CD14-positive monocyte (primary cell): ENCODE results near the gene HIGD1C. TPM values are rescaled to one million over a fixed set of nuclear protein-coding genes. Genes with fewer than 3 reads are reported as not detected.
"Not testable (repeated sequence)": the region's sequence is repeated elsewhere in the genome, so short reads cannot be mapped to it uniquely, and the experiment has no call there.

ENCODE experiments used
- DNase-seq, 3 donors: peaks; one replicate each; pipeline ENCODE4 v3.0.0-alpha.2; 2011 to 2022
- H2AFZ ChIP-seq: 2 replicates; pipeline ENCODE4 v1.6.0; 2012; ENCODE audit warnings: mild to moderate bottlenecking, low read depth, low read length, inconsistent platforms; ENCODE audit not compliant: insufficient read depth, poor library complexity, severe bottlenecking
- H3K27ac ChIP-seq, 2 donors: 1 replicate in 1 of 2; 2 replicates in 1 of 2; pipeline ENCODE4 v1.5.1; 2012 to 2013; ENCODE audit warnings: low read length in 2 of 2, control low read depth in 1 of 2, inconsistent platforms in 1 of 2, low read depth in 1 of 2, mild to moderate bottlenecking in 1 of 2
- H3K27me3 ChIP-seq, 2 donors: one replicate each; pipeline versions ENCODE4 v1.6.0 to v1.6.1; 2011 to 2013; ENCODE audit warnings: low read length in 2 of 2; ENCODE audit not compliant: control insufficient read depth in 2 of 2, insufficient read depth in 2 of 2
- H3K36me3 ChIP-seq, 2 donors: replicated peaks in 1 of 2; 1 replicate in 1 of 2; 2 replicates in 1 of 2; pipeline versions ENCODE4 v1.5.1 to v1.6.1; 2012 to 2013; ENCODE audit warnings: low read length in 2 of 2, control low read depth in 1 of 2, inconsistent platforms in 1 of 2, mild to moderate bottlenecking in 1 of 2; ENCODE audit not compliant: insufficient read depth in 2 of 2, control insufficient read depth in 1 of 2
- H3K4me1 ChIP-seq, 2 donors: 1 replicate in 1 of 2; 2 replicates in 1 of 2; pipeline versions ENCODE4 v1.5.1 to v1.6.1; 2012 to 2013; ENCODE audit warnings: low read length in 2 of 2, control low read depth in 1 of 2, inconsistent platforms in 1 of 2, mild to moderate bottlenecking in 1 of 2, moderate library complexity in 1 of 2; ENCODE audit not compliant: insufficient read depth in 2 of 2, control insufficient read depth in 1 of 2
- H3K4me2 ChIP-seq: replicated peaks from 2 replicates; pipeline ENCODE3; 2012; ENCODE audit warnings: low read length, moderate library complexity, mild to moderate bottlenecking; ENCODE audit not compliant: poor library complexity, severe bottlenecking; ENCODE audit errors: extremely low read depth
- H3K4me3 ChIP-seq, 3 experiments: fragments of 200-600 bp in 1 of 3; sonication (generic) in 1 of 3; replicated peaks in 1 of 3; 1 replicate in 2 of 3; 2 replicates in 1 of 3; pipeline ENCODE4 v1.5.1; 2011 to 2013; ENCODE audit warnings: low read length in 3 of 3, mild to moderate bottlenecking in 3 of 3, control low read depth in 2 of 3, low read depth in 2 of 3, inconsistent platforms in 1 of 3, moderate library complexity in 1 of 3
- H3K79me2 ChIP-seq: 2 replicates; pipeline ENCODE4 v1.6.0; 2012; ENCODE audit warnings: mild to moderate bottlenecking, control low read depth, inconsistent platforms, low read length, moderate library complexity; ENCODE audit not compliant: insufficient read depth
- H3K9ac ChIP-seq: 2 replicates; pipeline ENCODE4 v1.6.0; 2017; ENCODE audit warnings: low read length, mild to moderate bottlenecking; ENCODE audit not compliant: insufficient read depth, poor library complexity, severe bottlenecking
- H3K9me3 ChIP-seq, 2 donors: replicated peaks in 1 of 2; 1 replicate in 1 of 2; 2 replicates in 1 of 2; pipeline versions ENCODE4 v1.5.1 to v1.6.1; 2012 to 2013; ENCODE audit warnings: low read length in 2 of 2, control low read depth in 1 of 2; ENCODE audit not compliant: control insufficient read depth in 1 of 2, insufficient read depth in 1 of 2
- H4K20me1 ChIP-seq: 2 replicates; pipeline ENCODE4 v1.6.0; 2012; ENCODE audit warnings: mild to moderate bottlenecking, low read length, control low read depth, moderate library complexity; ENCODE audit not compliant: insufficient read depth
- H3K27ac Mint-ChIP-seq, 7 donors: one replicate each; pipeline ENCODE4 v1.8.0; 2020; ENCODE audit warnings: mild to moderate bottlenecking in 7 of 7, mixed read lengths in 7 of 7, moderate library complexity in 6 of 7, inconsistent platforms in 2 of 7
- H3K27me3 Mint-ChIP-seq, 3 donors: one replicate each; pipeline ENCODE4 v1.8.0; 2021 to 2022; ENCODE audit warnings: low read depth in 3 of 3, mild to moderate bottlenecking in 3 of 3, mixed read lengths in 3 of 3, moderate library complexity in 3 of 3, inconsistent platforms in 1 of 3
- H3K36me3 Mint-ChIP-seq, 2 donors: one replicate each; pipeline ENCODE4 v1.8.0; 2020; ENCODE audit warnings: mixed read lengths in 2 of 2, inconsistent platforms in 1 of 2, mild to moderate bottlenecking in 1 of 2
- H3K4me1 Mint-ChIP-seq: one replicate; pipeline ENCODE4 v1.8.0; 2020; ENCODE audit warnings: mild to moderate bottlenecking, mixed read lengths
- H3K4me3 Mint-ChIP-seq, 2 donors: one replicate each; pipeline ENCODE4 v1.8.0; 2020; ENCODE audit warnings: mild to moderate bottlenecking in 2 of 2, mixed read lengths in 2 of 2, moderate library complexity in 1 of 2
- H3K9me3 Mint-ChIP-seq, 7 donors: one replicate each; pipeline ENCODE4 v1.8.0; 2020 to 2022; ENCODE audit warnings: mixed read lengths in 7 of 7, mild to moderate bottlenecking in 6 of 7, moderate library complexity in 6 of 7, inconsistent platforms in 2 of 7
- CTCF ChIP-seq: fragments of 200-600 bp; IDR thresholded peaks from one replicate; pipeline ENCODE4 v1.8.0; 2022; ENCODE audit warnings: antibody characterized with exemption, mild to moderate bottlenecking
- WGBS: methylation state at CpG from one replicate; pipeline ENCODE4 v1.1.5; 2013; ENCODE audit warnings: missing lambda C conversion rate; ENCODE audit not compliant: insufficient coverage; 5-methylcytosine and 5-hydroxymethylcytosine counted together
- intact Hi-C, 2 donors: fragments of 100-400 bp; cut with micrococcal nuclease; formaldehyde crosslinking; loops; one replicate each; pipeline versions ENCODE4 v1.15.0 to v1.15.1; 2023
- polyA minus RNA-seq: library from RNA; depleted of rRNA, polyadenylated mRNA; stranded (reverse); fragments of >200 nt; gene quantifications from 2 replicates; pipeline ENCODE4 v1.2.3, GENCODE V29; 2012
- polyA plus RNA-seq, 3 donors: library from polyadenylated mRNA; depleted of rRNA in 1 of 3; unstranded in 2 of 3; stranded (reverse) in 1 of 3; fragments of 300-500 nt in 2 of 3; fragments of >200 nt in 1 of 3; fragmentation: Illumina TruSeq in 2 of 3; gene quantifications; 1 replicate in 2 of 3; 2 replicates in 1 of 3; pipeline ENCODE4 v1.2.3, GENCODE V29; 2012 to 2021
- total RNA-seq, 12 experiments: library from RNA in 1 of 12; stranded (reverse) in 1 of 12; fragments of 120-200 nt in 1 of 12; gene quantifications; one replicate each; pipeline ENCODE4 v1.2.4 and lab custom pipeline; 2013 to 2026; ENCODE audit warnings: mixed read lengths in 6 of 12, inconsistent platforms in 1 of 12

HIGD1C gene
- not detected for total RNA-seq (2013)
- not detected for polyA plus RNA-seq
- not detected in 2 replicates for polyA minus RNA-seq
- total RNA-seq (lab: John Stamatoyannopoulos, UW): 0 reads per million in 11 experiments

DNA sequence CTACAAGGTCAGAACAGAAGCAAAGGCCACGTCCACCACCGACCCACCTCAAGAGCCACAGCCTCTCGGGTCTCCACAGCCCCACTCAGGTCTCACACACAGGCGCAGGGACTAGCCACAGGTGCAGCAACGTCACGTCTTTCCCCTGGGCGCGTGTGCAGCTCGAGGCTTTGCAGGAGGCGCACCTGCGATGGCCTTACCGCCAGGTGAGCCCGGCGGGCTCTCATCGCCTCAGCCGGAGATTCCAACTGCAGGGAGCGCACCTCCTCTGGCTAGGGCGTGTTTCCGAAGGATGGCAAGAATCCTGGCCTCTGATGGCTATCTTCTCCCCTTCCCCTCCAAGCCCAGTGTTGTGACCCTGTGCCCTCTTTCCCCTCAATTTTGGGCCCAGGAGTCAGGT, at the start of gene HIGD1C:
HIGD1C (plus strand) TSS at position 35 of the 400 bp plus-strand sequence. CDS start 1,455 bp downstream, outside the sequence.
- Mint-ChIP-seq H3K4me1 (peaks cover 10% of the 10 kb centered on the region), H3K9me3 (peaks cover 0 to 3% (median 0%) of the 10 kb centered on the region in 7 donors), H3K36me3 (peaks cover 0 to 3% of the 10 kb centered on the region in 2 donors), H3K27ac (peak within 1 kb of the TSS in 2 of 7 donors; percentile 25 to 48), H3K4me3 (no peak within 1 kb of the TSS), H3K27me3 (peaks cover 0 to 1% (median 0%) of the 10 kb centered on the region in 3 donors)
- WGBS: 98% methylated on average over 19 of the region's 19 CpGs
- Histone ChIP-seq H3K4me3 (no peak within 1 kb of the TSS), H3K79me2 (no peaks in the 10 kb centered on the region), H3K9ac (no peak within 1 kb of the TSS), H3K9me3 (no peaks in the 10 kb centered on the region), H4K20me1 (no peaks in the 10 kb centered on the region), H3K4me1 (peaks cover 4 to 10% of the 10 kb centered on the region in 2 donors), H3K27ac (no peak within 1 kb of the TSS), H2AFZ (no peak within 1 kb of the TSS), H3K36me3 (no peaks in the 10 kb centered on the region), H3K4me2 (no peak within 1 kb of the TSS), H3K27me3 (no peaks in the 10 kb centered on the region)
- intact Hi-C loops: no loop called here
- no peak for TF ChIP-seq CTCF
- DNase-seq: no peak

DNA sequence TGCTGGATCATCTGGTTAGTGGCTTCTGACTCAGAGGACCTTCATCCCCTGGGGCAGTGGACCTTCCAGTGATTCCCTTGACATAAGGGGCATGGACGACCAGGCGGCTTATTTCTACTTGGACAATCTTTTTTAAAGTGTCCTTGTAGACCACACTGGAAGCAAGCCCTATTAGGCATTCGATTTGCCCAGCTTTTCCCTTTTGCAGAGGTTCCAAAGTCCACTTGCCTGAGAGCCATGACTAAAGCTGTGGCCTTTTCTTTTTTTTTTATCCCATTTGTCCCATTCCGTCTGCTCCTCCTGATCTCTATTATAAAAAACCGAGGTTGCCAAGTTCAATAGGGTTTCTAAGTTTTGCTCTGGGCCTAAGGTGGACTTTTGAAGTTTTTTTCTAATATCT, 43.9 kb upstream of the HIGD1C start:
- intact Hi-C loops, H3K9ac ChIP-seq: not testable (repeated sequence)
- 95% methylated on average over 3 of the region's 5 CpGs for WGBS

DNA sequence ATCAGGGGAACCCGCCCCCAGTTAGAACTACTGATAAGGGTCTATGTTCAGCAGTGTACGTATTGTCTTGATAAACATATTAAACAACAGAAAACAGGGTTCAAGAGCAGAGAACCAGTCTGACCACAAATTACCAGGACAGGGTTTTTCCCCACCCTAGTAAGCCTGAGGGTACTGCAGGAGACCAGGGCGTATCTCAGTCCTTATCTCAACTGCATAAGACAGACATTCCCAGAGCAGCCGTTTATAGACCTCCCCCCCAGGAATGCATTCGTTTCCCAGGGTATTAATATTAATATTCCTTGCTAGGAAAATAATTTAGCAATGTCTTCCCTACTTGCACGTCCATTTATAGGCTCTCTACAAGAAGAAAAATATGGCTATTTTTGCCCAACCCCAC, 40.0 kb upstream of the HIGD1C start:
- DNase-seq, H3K4me3 Mint-ChIP-seq, H3K36me3 ChIP-seq, H3K4me2 ChIP-seq, H3K27me3 ChIP-seq, intact Hi-C loops, H3K4me3 ChIP-seq, H3K79me2 ChIP-seq, H3K9ac ChIP-seq, H4K20me1 ChIP-seq, H3K27ac ChIP-seq, H3K4me1 ChIP-seq, H2AFZ ChIP-seq, H3K4me1 Mint-ChIP-seq, H3K27me3 Mint-ChIP-seq: not testable (repeated sequence)
- WGBS: 100% methylated on average over 3 of the region's 6 CpGs
- Mint-ChIP-seq H3K9me3 (peaks cover 45 to 67% (median 58%) of the 10 kb centered on the region in 7 donors), H3K27ac (peak overlapping the region in 1 of 7 donors; percentile 20), H3K36me3 (peaks cover 2 to 14% of the 10 kb centered on the region in 2 donors)
- peaks cover 43 to 46% of the 10 kb centered on the region in 2 donors for H3K9me3 ChIP-seq

More for the DNA sequence above, 43.9 kb upstream of the HIGD1C start:
- not testable (repeated sequence) for H3K4me3 ChIP-seq, H3K79me2 ChIP-seq, H3K27me3 ChIP-seq, H3K27ac ChIP-seq, H3K4me2 ChIP-seq, H2AFZ ChIP-seq, H3K27ac Mint-ChIP-seq, H3K4me1 Mint-ChIP-seq, H4K20me1 ChIP-seq, H3K4me3 Mint-ChIP-seq, H3K36me3 ChIP-seq, H3K4me1 ChIP-seq, H3K27me3 Mint-ChIP-seq, DNase-seq, H3K36me3 Mint-ChIP-seq
- peaks cover 26% of the 10 kb centered on the region in 2 donors for H3K9me3 ChIP-seq
- peaks cover 21 to 37% (median 28%) of the 10 kb centered on the region in 7 donors for H3K9me3 Mint-ChIP-seq
